Nephron progenitor cell (in vitro differentiated cells): Measurements from ENCODE around the gene SIAH3.

Experiments
- DNase-seq: peaks from one replicate; pipeline ENCODE4 v3.0.0; 2021
- H3K27ac Mint-ChIP-seq: 2 replicates; pipeline ENCODE4 v1.8.0; 2021; ENCODE audit warnings: mild to moderate bottlenecking, moderate library complexity, mixed read lengths
- H3K27me3 Mint-ChIP-seq: 2 replicates; pipeline ENCODE4 v1.8.0; 2021; ENCODE audit warnings: mild to moderate bottlenecking, low read depth, mixed read lengths; ENCODE audit not compliant: poor library complexity
- H3K36me3 Mint-ChIP-seq: 2 replicates; pipeline ENCODE4 v1.8.0; 2021; ENCODE audit warnings: low read depth, mixed read lengths
- H3K4me1 Mint-ChIP-seq: 2 replicates; pipeline ENCODE4 v1.8.0; 2021; ENCODE audit warnings: mixed read lengths
- H3K4me3 Mint-ChIP-seq: 2 replicates; pipeline ENCODE4 v1.8.0; 2021; ENCODE audit warnings: mild to moderate bottlenecking, moderate library complexity, mixed read lengths
- H3K9me3 Mint-ChIP-seq: 2 replicates; pipeline ENCODE4 v1.8.0; 2021; ENCODE audit warnings: mild to moderate bottlenecking, moderate library complexity, mixed read lengths
- TF ChIP-seq, protein P1 (sequence below): fragments of 200-600 bp; sonication (generic); IDR thresholded peaks from 2 replicates; pipeline ENCODE4 v1.5.0; 2021; ENCODE audit warnings: antibody characterized with exemption

The SIAH3 gene

DNA sequence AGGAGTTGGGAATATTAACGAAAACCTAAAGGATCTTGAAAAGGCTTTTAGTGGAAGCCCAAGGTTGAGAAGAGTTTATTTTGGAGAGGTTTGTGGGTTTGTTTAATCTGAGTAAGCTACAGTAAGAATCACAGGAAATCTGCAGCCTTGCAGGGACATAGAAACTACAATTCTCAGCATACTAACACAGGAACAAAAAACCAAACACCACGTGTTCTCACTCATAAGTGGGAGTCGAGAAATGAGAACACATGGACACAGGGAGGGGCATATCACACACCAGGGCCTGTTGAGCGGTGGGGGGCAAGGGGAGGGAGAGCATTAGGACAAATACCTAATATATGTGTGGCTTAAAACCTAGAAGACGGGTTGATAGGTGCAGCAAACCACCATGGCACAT, 8.7 kb upstream of the SIAH3 start:
- H3K27ac Mint-ChIP-seq: peak overlapping the region; percentile 19

DNA sequence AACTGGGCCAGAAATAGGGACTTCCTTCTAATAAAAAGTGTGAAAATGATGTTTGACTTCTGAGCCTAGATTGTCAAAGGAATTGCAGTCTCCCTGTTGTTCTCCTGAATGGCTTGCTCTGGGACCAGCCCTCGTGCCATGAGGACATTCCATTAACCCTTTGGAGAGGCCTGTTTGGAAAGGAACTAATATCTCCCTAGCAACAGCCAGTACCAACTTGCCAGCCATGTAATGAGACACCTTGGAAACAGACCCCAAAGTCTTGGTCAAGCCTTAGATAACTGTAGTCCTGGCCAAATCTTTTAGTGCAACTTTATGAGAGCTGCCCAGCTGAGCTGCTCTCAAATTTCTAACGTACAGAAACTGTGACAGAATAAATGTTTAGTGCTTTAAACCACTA, 8.2 kb upstream of the SIAH3 start:
- peaks cover 15% of the 10 kb centered on the region for H3K9me3 Mint-ChIP-seq
- TF ChIP-seq, protein P1, sequence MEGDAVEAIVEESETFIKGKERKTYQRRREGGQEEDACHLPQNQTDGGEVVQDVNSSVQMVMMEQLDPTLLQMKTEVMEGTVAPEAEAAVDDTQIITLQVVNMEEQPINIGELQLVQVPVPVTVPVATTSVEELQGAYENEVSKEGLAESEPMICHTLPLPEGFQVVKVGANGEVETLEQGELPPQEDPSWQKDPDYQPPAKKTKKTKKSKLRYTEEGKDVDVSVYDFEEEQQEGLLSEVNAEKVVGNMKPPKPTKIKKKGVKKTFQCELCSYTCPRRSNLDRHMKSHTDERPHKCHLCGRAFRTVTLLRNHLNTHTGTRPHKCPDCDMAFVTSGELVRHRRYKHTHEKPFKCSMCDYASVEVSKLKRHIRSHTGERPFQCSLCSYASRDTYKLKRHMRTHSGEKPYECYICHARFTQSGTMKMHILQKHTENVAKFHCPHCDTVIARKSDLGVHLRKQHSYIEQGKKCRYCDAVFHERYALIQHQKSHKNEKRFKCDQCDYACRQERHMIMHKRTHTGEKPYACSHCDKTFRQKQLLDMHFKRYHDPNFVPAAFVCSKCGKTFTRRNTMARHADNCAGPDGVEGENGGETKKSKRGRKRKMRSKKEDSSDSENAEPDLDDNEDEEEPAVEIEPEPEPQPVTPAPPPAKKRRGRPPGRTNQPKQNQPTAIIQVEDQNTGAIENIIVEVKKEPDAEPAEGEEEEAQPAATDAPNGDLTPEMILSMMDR: no peak
- H3K27ac Mint-ChIP-seq: peak overlapping the region; percentile 93
- peaks cover 29% of the 10 kb centered on the region for H3K4me1 Mint-ChIP-seq
- H3K27me3 Mint-ChIP-seq: peaks cover 7% of the 10 kb centered on the region
- no peak overlapping the region for H3K4me3 Mint-ChIP-seq
- H3K36me3 Mint-ChIP-seq: no peaks in the 10 kb centered on the region
- DNase-seq: peak; percentile 29

More for the DNA sequence above, 8.7 kb upstream of the SIAH3 start:
- H3K4me3 Mint-ChIP-seq: no peak overlapping the region
- peaks cover 7% of the 10 kb centered on the region for H3K27me3 Mint-ChIP-seq
- H3K4me1 Mint-ChIP-seq: peaks cover 29% of the 10 kb centered on the region
- H3K36me3 Mint-ChIP-seq: no peaks in the 10 kb centered on the region
- TF ChIP-seq, protein P1: no peak
- peaks cover 12% of the 10 kb centered on the region for H3K9me3 Mint-ChIP-seq
- no peak for DNase-seq

DNA sequence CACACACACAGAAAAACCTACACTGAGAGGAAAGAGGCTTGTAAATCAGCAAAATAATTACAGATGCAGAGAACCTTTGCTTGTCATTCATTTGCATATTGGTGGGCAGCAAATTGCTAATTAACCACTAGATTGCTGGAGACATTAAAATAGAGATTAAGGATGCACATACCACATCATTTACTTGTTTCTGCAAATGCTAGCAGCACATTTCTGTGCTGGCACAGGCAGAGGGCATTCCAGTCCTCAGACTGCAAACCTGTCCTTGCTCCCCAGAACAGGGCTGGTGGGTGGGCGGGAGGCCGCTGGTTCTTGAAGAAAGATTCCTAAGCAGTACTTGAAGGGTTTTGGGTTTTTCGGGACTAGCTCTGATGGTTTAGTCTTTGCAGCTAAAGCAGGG, 941 bp upstream of the SIAH3 start:
- peaks cover 13% of the 10 kb centered on the region for H3K9me3 Mint-ChIP-seq
- peaks cover 52% of the 10 kb centered on the region for H3K4me1 Mint-ChIP-seq
- H3K4me3 Mint-ChIP-seq: peak overlapping the region; percentile 11
- no peak for DNase-seq
- peaks cover 54% of the 10 kb centered on the region for H3K27me3 Mint-ChIP-seq
- TF ChIP-seq, protein P1: no peak
- H3K27ac Mint-ChIP-seq: no peak overlapping the region
- H3K36me3 Mint-ChIP-seq: peaks cover 6% of the 10 kb centered on the region

DNA sequence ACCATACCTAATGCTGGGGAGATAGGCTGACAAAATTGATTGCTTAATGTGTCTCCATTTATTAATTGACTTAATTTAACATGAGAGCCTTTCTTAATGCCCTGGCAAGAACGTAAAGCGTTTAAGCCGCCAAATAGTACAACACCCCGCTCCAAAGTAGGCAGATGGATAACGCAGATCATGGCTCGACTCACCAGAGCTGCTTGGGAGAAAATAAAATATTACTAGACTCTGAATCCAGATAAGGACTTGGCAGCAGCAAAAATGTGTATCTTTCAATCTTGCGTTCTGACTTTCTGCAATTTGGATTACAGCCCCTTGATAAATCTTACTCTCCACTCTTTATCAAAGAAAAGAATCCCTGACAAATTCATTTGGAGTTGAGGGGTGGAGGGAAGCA, 403 bp upstream of the SIAH3 start:
- Mint-ChIP-seq H3K27me3 (peaks cover 54% of the 10 kb centered on the region), H3K4me3 (peak overlapping the region; percentile 85), H3K4me1 (peaks cover 57% of the 10 kb centered on the region), H3K36me3 (peaks cover 6% of the 10 kb centered on the region), H3K9me3 (peaks cover 13% of the 10 kb centered on the region), H3K27ac (no peak overlapping the region)
- DNase-seq: no peak
- TF ChIP-seq, protein P1: no peak

DNA sequence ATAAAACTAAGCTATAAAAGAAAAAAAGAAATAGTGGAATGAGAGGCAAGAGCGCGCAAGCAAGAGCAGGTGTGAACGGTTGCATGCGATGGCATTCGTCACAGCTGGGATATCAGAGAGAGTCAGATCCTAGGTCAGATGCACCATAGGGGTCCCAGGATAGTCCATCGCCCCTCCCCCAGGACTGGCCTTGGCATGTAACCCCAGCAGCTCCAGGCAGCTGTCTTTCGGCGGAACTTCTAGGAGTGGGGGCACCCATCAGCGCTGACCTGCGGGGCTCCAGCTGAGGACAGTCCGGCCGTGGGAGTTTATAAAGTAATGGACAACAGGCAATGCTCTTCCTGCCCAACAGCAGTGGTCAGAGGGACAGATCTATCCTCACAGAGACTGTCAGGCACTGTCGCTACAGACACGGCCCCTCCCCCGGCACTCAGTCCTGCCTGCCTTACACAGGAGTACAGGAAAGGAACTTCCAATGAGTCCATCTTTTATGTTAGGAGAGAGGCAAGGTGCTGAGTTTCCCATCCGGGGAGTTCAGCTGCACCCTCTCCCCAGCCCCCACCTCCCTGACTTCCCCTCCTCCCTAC, 1.4 kb downstream of the SIAH3 start:
- H3K27ac Mint-ChIP-seq: no peak overlapping the region
- H3K27me3 Mint-ChIP-seq: peaks cover 54% of the 10 kb centered on the region
- DNase-seq: peak; percentile 45
- peaks cover 62% of the 10 kb centered on the region for H3K4me1 Mint-ChIP-seq
- peak overlapping the region; percentile 85 for H3K4me3 Mint-ChIP-seq
- peaks cover 13% of the 10 kb centered on the region for H3K9me3 Mint-ChIP-seq
- TF ChIP-seq, protein P1: no peak
- H3K36me3 Mint-ChIP-seq: peaks cover 6% of the 10 kb centered on the region

DNA sequence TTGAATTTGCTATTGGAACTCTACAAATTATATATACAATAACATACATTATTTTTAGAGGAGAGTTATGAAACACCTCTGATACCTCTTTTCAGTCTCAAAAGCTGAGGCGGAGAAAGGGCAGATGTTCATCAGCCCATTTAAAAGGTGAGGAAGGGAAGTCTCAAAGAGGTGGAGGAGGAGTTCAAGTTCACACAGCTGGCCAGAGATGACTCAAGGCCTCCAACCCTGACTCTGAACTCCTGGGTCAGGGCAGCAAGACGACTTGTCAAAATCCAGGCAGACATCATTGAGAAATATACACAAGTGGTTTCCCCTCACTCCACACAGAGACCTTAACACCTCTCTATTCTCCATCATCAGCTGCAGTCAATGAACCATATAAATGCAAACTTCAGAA, 2.1 kb downstream of the SIAH3 start:
- Mint-ChIP-seq H3K4me1 (peaks cover 62% of the 10 kb centered on the region), H3K27me3 (peaks cover 54% of the 10 kb centered on the region)

More for the DNA sequence above, 2.1 kb downstream of the SIAH3 start:
- H3K27ac Mint-ChIP-seq: no peak overlapping the region
- DNase-seq: no peak
- H3K36me3 Mint-ChIP-seq: peaks cover 6% of the 10 kb centered on the region
- TF ChIP-seq, protein P1: no peak
- peaks cover 7% of the 10 kb centered on the region for H3K9me3 Mint-ChIP-seq
- H3K4me3 Mint-ChIP-seq: peak overlapping the region; percentile 85
